ENCODE data around the gene MBD1. TPM values are rescaled to one million over a fixed set of nuclear protein-coding genes. Genes with fewer than 3 reads are reported as not detected.

Gene MBD1
- total RNA-seq, 1 donor from 2014 or later = 96.0 TPM

- no peak for DNase-seq (ENCODE audit: low spot score, unreplicated experiment)
- Mint-ChIP-seq H3K36me3 (ENCODE audit: insufficient read depth) (peaks cover 16% of the 10 kb centered on the region), H3K4me1 (ENCODE audit: low read depth) (peaks cover 27% of the 10 kb centered on the region), H3K4me3 (ENCODE audit: low read depth) (peak overlapping the region; percentile 44), H3K27me3 (no peaks in the 10 kb centered on the region), H3K9me3 (ENCODE audit: low read depth) (no peaks in the 10 kb centered on the region), H3K27ac (peak overlapping the region; percentile 21)
- no peak for TF ChIP-seq CTCF (IDR thresholded peaks at IDR 0.05; ENCODE audit: unreplicated experiment)
Observed at GRCh38 chr18:50284255-50284885, 3.0 kb upstream of the MBD1 start.

GRCh38 chr18:50283469-50284209 lies 2.3 kb upstream of the MBD1 start:
- peak overlapping the region; percentile 44 for H3K4me3 Mint-ChIP-seq (ENCODE audit: low read depth)
- peaks cover 17% of the 10 kb centered on the region for H3K36me3 Mint-ChIP-seq (ENCODE audit: insufficient read depth)
- no peak for DNase-seq (ENCODE audit: low spot score, unreplicated experiment)
- H3K27me3 Mint-ChIP-seq = no peaks in the 10 kb centered on the region
- no peak for TF ChIP-seq CTCF (IDR thresholded peaks at IDR 0.05; ENCODE audit: unreplicated experiment)
- no peaks in the 10 kb centered on the region for H3K9me3 Mint-ChIP-seq (ENCODE audit: low read depth)
- peak overlapping the region; percentile 21 for H3K27ac Mint-ChIP-seq
- peaks cover 30% of the 10 kb centered on the region for H3K4me1 Mint-ChIP-seq (ENCODE audit: low read depth)

- Mint-ChIP-seq H3K4me3 (ENCODE audit: low read depth) (peak overlapping the region; percentile 96), H3K27ac (peak overlapping the region; percentile 56), H3K36me3 (ENCODE audit: insufficient read depth) (peaks cover 19% of the 10 kb centered on the region), H3K4me1 (ENCODE audit: low read depth) (peaks cover 32% of the 10 kb centered on the region), H3K27me3 (no peaks in the 10 kb centered on the region), H3K9me3 (ENCODE audit: low read depth) (no peaks in the 10 kb centered on the region)
- no peak for TF ChIP-seq CTCF (IDR thresholded peaks at IDR 0.05; ENCODE audit: unreplicated experiment)
- DNase-seq (ENCODE audit: low spot score, unreplicated experiment) = no peak
Observed at GRCh38 chr18:50282521-50283335, 1.4 kb upstream of the MBD1 start.

- no peaks in the 10 kb centered on the region for H3K9me3 Mint-ChIP-seq (ENCODE audit: low read depth)
- H3K4me3 Mint-ChIP-seq (ENCODE audit: low read depth) = peak overlapping the region; percentile 96
- H3K4me1 Mint-ChIP-seq (ENCODE audit: low read depth) = peaks cover 27% of the 10 kb centered on the region
- no peaks in the 10 kb centered on the region for H3K27me3 Mint-ChIP-seq
- H3K27ac Mint-ChIP-seq = peak overlapping the region; percentile 98
- no peak for DNase-seq (ENCODE audit: low spot score, unreplicated experiment)
- peaks cover 19% of the 10 kb centered on the region for H3K36me3 Mint-ChIP-seq (ENCODE audit: insufficient read depth)
- TF ChIP-seq CTCF (IDR thresholded peaks at IDR 0.05; ENCODE audit: unreplicated experiment) = no peak
Observed at GRCh38 chr18:50281972-50282520, 723 bp upstream of the MBD1 start.
